Smooth muscle cell (in vitro differentiated cells): Measurements from ENCODE around the gene ZNF76. TPM values are rescaled to one million over a fixed set of nuclear protein-coding genes. Genes with fewer than 3 reads are reported as not detected.

ENCODE experiments used
- DNase-seq: peaks from one replicate; lab custom pipeline; 2025; ENCODE audit not compliant: unreplicated experiment; lab: John Stamatoyannopoulos, UW
- H2AFZ ChIP-seq: fragments of 200-600 bp; sonication (generic); 2 replicates; pipeline ENCODE4 v1.6.0; 2016; ENCODE audit warnings: antibody characterized with exemption, low read depth, mild to moderate bottlenecking
- H3F3A ChIP-seq: fragments of 200-600 bp; sonication (generic); 2 replicates; pipeline ENCODE4 v1.6.0; 2017; ENCODE audit warnings: antibody characterized with exemption, low read depth
- H3K27ac ChIP-seq: fragments of 200-600 bp; sonication (generic); 2 replicates; pipeline ENCODE4 v1.5.1; 2016; ENCODE audit warnings: low read depth, mild to moderate bottlenecking
- H3K27me3 ChIP-seq: fragments of 200-600 bp; sonication (generic); 2 replicates; pipeline ENCODE4 v1.6.1; 2016; ENCODE audit warnings: low read depth, mild to moderate bottlenecking
- H3K36me3 ChIP-seq: fragments of 200-600 bp; sonication (generic); 2 replicates; pipeline ENCODE4 v1.5.1; 2016; ENCODE audit warnings: low read depth
- H3K4me1 ChIP-seq: fragments of 200-600 bp; sonication (generic); 2 replicates; pipeline ENCODE4 v1.5.1; 2016; ENCODE audit warnings: low read depth
- H3K4me2 ChIP-seq: fragments of 200-600 bp; sonication (generic); 2 replicates; pipeline ENCODE4 v1.6.0; 2016; ENCODE audit warnings: mild to moderate bottlenecking
- H3K4me3 ChIP-seq: fragments of 200-600 bp; sonication (generic); 2 replicates; pipeline ENCODE4 v1.5.1; 2016; ENCODE audit warnings: mild to moderate bottlenecking
- H3K79me2 ChIP-seq: fragments of 200-600 bp; sonication (generic); 2 replicates; pipeline ENCODE4 v1.6.0; 2016; ENCODE audit warnings: low read depth, mild to moderate bottlenecking
- H3K9ac ChIP-seq: fragments of 200-600 bp; sonication (generic); 2 replicates; pipeline ENCODE4 v1.6.0; 2016; ENCODE audit warnings: low read depth
- H3K9me3 ChIP-seq: fragments of 200-600 bp; sonication (generic); replicated peaks from 2 replicates; pipeline ENCODE4 v1.5.1; 2016; ENCODE audit warnings: low read depth
- H4K20me1 ChIP-seq: fragments of 200-600 bp; sonication (generic); 2 replicates; pipeline ENCODE4 v1.6.0; 2016; ENCODE audit warnings: low read depth
- CTCF ChIP-seq: fragments of 200-600 bp; sonication (generic); IDR thresholded peaks from 2 replicates; pipeline ENCODE4 v1.5.1; 2017; ENCODE audit warnings: borderline replicate concordance, mild to moderate bottlenecking, antibody characterized with exemption; ENCODE audit not compliant: insufficient read depth, poor library complexity, severe bottlenecking
- WGBS: methylation state at CpG from one replicate; pipeline ENCODE4 v1.1.7; 2016; ENCODE audit warnings: low lambda C conversion rate; 5-methylcytosine and 5-hydroxymethylcytosine counted together
- polyA plus RNA-seq: library from polyadenylated mRNA; unstranded; fragments of >200 nt; fragmentation: Nextera tagmentation; extraction: Ambion mirVana; gene quantifications from 2 replicates; pipeline ENCODE4 v1.2.1, GENCODE V29; 2016
- total RNA-seq: library from RNA; depleted of rRNA; stranded (reverse); fragments of >200 nt; gene quantifications from 2 replicates; pipeline ENCODE4 v1.2.3, GENCODE V29; 2014

Gene ZNF76
- total RNA-seq (7.7 and 12.9 TPM in 2 replicates), polyA plus RNA-seq (14.2 and 24.2 TPM in 2 replicates)

DNA sequence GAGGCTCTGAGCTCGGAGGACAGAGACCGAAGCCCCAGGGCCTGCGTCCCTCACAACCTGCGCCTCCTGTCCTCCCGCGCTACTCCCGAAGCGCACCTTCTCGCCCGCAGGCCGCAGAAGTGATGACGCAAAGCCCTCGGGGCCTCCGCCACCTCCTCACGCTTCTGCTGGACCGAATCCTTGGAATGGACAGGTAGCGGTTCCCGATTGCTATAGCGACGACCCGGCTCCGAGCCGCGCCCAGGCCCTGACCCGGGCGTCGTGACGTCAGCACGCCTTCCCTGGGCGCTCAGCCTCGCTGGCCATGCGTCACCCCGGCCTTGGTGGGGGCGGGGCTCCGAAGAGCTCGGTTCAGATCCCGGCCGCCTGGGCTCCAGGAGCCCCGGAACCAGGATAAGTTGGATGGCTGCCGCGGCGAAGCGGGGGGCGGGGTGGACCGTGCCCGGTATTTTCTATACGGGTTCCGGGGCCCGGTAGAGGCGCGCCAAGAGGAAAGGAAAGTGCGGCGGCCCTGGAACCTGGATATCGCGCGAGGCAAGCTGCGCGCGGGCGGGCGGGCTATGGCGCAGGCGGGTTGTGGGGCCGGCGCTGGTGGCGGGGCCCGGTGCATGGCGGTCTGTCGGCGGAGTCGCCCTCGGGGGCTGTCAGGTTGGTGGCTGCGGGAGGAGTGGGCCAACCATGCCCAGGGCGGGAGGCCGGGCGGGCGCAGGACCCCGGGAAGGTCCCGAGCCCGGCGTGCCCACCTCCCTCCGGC lies at the start of gene ZNF76:
Gene ZNF76 (plus strand): TSS at position 542 of the 754 bp plus-strand sequence. CDS start 21,417 bp downstream, outside the sequence.
- H3K4me3 ChIP-seq: peak within 1 kb of the TSS; percentile 71
- peaks cover 5% of the 10 kb centered on the region for H3K4me1 ChIP-seq
- H3K27ac ChIP-seq: peak within 1 kb of the TSS; percentile 68
- WGBS: under 1% methylated on average over 71 of the region's 82 CpGs
- H3K9ac ChIP-seq: peak within 1 kb of the TSS; percentile 81
- H2AFZ ChIP-seq: peak within 1 kb of the TSS; percentile 83
- peaks cover 28% of the 10 kb centered on the region for H3K79me2 ChIP-seq
- DNase-seq: peak; percentile 92
- no peaks in the 10 kb centered on the region for H3K9me3 ChIP-seq
- H4K20me1 ChIP-seq: peaks cover 4% of the 10 kb centered on the region
- H3K27me3 ChIP-seq: no peaks in the 10 kb centered on the region
- H3F3A ChIP-seq: no peaks in the 10 kb centered on the region
- no peak for TF ChIP-seq CTCF
- H3K36me3 ChIP-seq: no peaks in the 10 kb centered on the region
- peak within 1 kb of the TSS; percentile 90 for H3K4me2 ChIP-seq

DNA sequence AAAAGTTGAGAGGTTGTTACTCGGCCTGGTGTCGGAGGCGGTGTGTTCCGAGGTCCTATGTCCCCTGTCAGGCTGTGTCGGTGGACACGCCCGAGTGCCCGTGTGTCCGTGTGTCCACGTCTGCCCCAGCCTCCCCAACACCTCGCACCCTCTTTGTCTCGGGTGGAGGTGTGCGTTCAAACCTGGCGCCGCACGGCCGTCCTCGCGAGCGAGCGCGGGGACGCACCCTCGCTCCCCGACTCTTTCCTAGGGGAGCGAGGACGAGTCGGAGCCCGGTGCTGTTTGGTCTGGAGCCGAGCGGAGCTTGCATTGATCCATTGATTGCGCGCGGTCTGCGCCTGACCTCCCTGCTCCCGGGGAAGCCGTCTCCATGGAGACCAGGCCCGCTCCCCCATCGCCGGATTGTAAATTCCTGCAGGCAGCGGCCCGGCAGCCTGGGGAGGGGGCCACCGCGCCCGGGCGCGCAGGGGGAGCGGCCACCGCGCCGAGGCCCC lies 46.2 kb upstream of the ZNF76 start:
- H3K27me3 ChIP-seq: peaks cover 22% of the 10 kb centered on the region
- peaks cover 22% of the 10 kb centered on the region for H3F3A ChIP-seq
- no peaks in the 10 kb centered on the region for H3K9me3 ChIP-seq
- no peaks in the 10 kb centered on the region for H3K79me2 ChIP-seq
- H3K27ac ChIP-seq: no peak overlapping the region
- TF ChIP-seq CTCF: no peak
- peaks cover 45% of the 10 kb centered on the region for H3K4me1 ChIP-seq
- H3K4me3 ChIP-seq: peak overlapping the region; percentile 80
- H3K9ac ChIP-seq: peak overlapping the region; percentile 48
- no peak for DNase-seq
- WGBS: 6% methylated on average over 44 of the region's 51 CpGs
- peak overlapping the region; percentile 84 for H2AFZ ChIP-seq
- H4K20me1 ChIP-seq: peaks cover 15% of the 10 kb centered on the region
- H3K4me2 ChIP-seq: peak overlapping the region; percentile 99
- H3K36me3 ChIP-seq: no peaks in the 10 kb centered on the region

- peak within 1 kb of the TSS; percentile 41 for H3K27ac ChIP-seq
- H3K4me1 ChIP-seq: peaks cover 52% of the 10 kb centered on the region
- no peaks in the 10 kb centered on the region for H3K36me3 ChIP-seq
- peaks cover 22% of the 10 kb centered on the region for H3F3A ChIP-seq
- H2AFZ ChIP-seq: peak within 1 kb of the TSS; percentile 84
- WGBS: under 1% methylated on average over 56 of the region's 89 CpGs
- DNase-seq: peak; percentile 7
- peak within 1 kb of the TSS; percentile 99 for H3K4me2 ChIP-seq
- H4K20me1 ChIP-seq: peaks cover 15% of the 10 kb centered on the region
- no peaks in the 10 kb centered on the region for H3K79me2 ChIP-seq
- H3K4me3 ChIP-seq: peak within 1 kb of the TSS; percentile 80
- no peak for TF ChIP-seq CTCF
- H3K9me3 ChIP-seq: no peaks in the 10 kb centered on the region
- peaks cover 15% of the 10 kb centered on the region for H3K27me3 ChIP-seq
- peak within 1 kb of the TSS; percentile 56 for H3K9ac ChIP-seq
These were observed 45.4 kb upstream of the ZNF76 start, which contains the start of gene SCUBE3 for GRCh38 chr6:35213824-35214756. SCUBE3 (plus strand) TSS chr6:35213956; CDS start chr6:35214419, 463 bp downstream.
